Small intestine (tissue), 7 donors: ENCODE data around the gene MOSMO. TPM values are rescaled to one million over a fixed set of nuclear protein-coding genes. Genes with fewer than 3 reads are reported as not detected.

Experiments
- DNase-seq, 2 donors: peaks; one replicate each; pipeline versions ENCODE4 v3.0.0 to v3.0.0-alpha.2; 2013
- FAIRE-seq: peaks from 2 replicates; lab custom pipeline; 2012; peaks lifted over from hg19 to GRCh38; lab: Jason Lieb, UNC
- H3K27ac ChIP-seq, 3 donors: one replicate each; pipeline ENCODE4 v1.5.1; 2013; ENCODE audit warnings: low read length in 2 of 3, mild to moderate bottlenecking in 2 of 3, control low read depth in 1 of 3, inconsistent platforms in 1 of 3, low read depth in 1 of 3, moderate library complexity in 1 of 3
- H3K27me3 ChIP-seq, 3 donors: one replicate each; pipeline ENCODE4 v1.6.1; 2013; ENCODE audit warnings: low read length in 3 of 3, inconsistent platforms in 1 of 3; ENCODE audit not compliant: control insufficient read depth in 3 of 3, insufficient read depth in 3 of 3
- H3K36me3 ChIP-seq, 3 donors: one replicate each; pipeline ENCODE4 v1.6.1; 2013; ENCODE audit warnings: low read length in 3 of 3, inconsistent platforms in 1 of 3, low read depth in 1 of 3, mild to moderate bottlenecking in 1 of 3, moderate library complexity in 1 of 3; ENCODE audit not compliant: control insufficient read depth in 3 of 3, insufficient read depth in 2 of 3
- H3K4me1 ChIP-seq, 3 donors: one replicate each; pipeline ENCODE4 v1.6.1; 2013; ENCODE audit warnings: low read length in 2 of 3, inconsistent platforms in 1 of 3, low read depth in 1 of 3, mild to moderate bottlenecking in 1 of 3, moderate library complexity in 1 of 3; ENCODE audit not compliant: control insufficient read depth in 3 of 3, insufficient read depth in 2 of 3
- H3K4me3 ChIP-seq, 3 donors: one replicate each; pipeline ENCODE4 v1.5.1; 2013; ENCODE audit warnings: low read length in 3 of 3, control low read depth in 1 of 3, inconsistent platforms in 1 of 3, low read depth in 1 of 3, mild to moderate bottlenecking in 1 of 3, moderate library complexity in 1 of 3
- H3K9me3 ChIP-seq, 2 donors: one replicate each; pipeline ENCODE4 v1.6.1; 2013; ENCODE audit warnings: low read depth in 1 of 2, low read length in 1 of 2; ENCODE audit not compliant: control insufficient read depth in 2 of 2, insufficient read depth in 1 of 2
- WGBS, 3 donors: extraction: QIAGEN DNeasy Blood & Tissue Kit; methylation state at CpG; one replicate each; pipeline ENCODE4 v1.1.7; 2013; 5-methylcytosine and 5-hydroxymethylcytosine counted together
- polyA plus RNA-seq, 4 donors: library from polyadenylated mRNA; stranded (reverse) in 3 of 4; unstranded in 1 of 4; fragments of 200-250 nt in 3 of 4; fragments of 120-200 nt in 1 of 4; gene quantifications; one replicate each; pipeline versions ENCODE4 v1.2.1 to v1.2.3, GENCODE V29; 2013
- donor health status: healthy with polysubstance abuse.
- donor health status: control.
- donor health status: control.
- donor health status: Bipolar disorder and iron deficiency.
- donor health status: healthy.

MOSMO gene
- polyA plus RNA-seq, 4 donors = 3.2 to 13.1 (median 6.4) TPM

DNA sequence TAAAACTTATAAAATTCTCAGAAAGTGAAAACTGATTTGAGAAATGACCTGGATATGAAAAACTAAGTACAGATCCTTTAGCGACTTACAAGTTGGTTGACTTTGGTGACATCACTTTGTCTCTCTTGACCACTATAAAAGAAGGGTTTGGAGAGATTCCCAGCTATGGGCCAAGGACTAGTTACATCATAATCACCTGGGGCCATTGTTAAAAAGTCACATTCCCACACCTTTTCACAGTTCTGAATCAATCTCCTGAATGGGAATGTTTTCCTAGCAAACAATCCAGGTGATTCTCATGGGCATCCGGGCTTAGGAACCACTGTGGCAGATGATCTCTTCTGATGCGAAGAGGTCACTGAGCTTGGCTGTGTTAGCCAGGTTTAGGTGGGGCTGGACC is 83.8 kb downstream of the MOSMO start:
- no peak overlapping the region for H3K27ac ChIP-seq
- FAIRE-seq (no peak), DNase-seq (no peak)
- H3K4me3 ChIP-seq = no peak overlapping the region
- H3K27me3 ChIP-seq = peaks cover 0 to 1% (median 0%) of the 10 kb centered on the region in 3 donors
- no peaks in the 10 kb centered on the region for H3K9me3 ChIP-seq
- H3K36me3 ChIP-seq = no peaks in the 10 kb centered on the region
- peaks cover 0 to 2% (median 0%) of the 10 kb centered on the region in 3 donors for H3K4me1 ChIP-seq
- WGBS, 3 donors = 72 to 86% (median 85%) methylated on average over 3 of the region's 3 CpGs

DNA sequence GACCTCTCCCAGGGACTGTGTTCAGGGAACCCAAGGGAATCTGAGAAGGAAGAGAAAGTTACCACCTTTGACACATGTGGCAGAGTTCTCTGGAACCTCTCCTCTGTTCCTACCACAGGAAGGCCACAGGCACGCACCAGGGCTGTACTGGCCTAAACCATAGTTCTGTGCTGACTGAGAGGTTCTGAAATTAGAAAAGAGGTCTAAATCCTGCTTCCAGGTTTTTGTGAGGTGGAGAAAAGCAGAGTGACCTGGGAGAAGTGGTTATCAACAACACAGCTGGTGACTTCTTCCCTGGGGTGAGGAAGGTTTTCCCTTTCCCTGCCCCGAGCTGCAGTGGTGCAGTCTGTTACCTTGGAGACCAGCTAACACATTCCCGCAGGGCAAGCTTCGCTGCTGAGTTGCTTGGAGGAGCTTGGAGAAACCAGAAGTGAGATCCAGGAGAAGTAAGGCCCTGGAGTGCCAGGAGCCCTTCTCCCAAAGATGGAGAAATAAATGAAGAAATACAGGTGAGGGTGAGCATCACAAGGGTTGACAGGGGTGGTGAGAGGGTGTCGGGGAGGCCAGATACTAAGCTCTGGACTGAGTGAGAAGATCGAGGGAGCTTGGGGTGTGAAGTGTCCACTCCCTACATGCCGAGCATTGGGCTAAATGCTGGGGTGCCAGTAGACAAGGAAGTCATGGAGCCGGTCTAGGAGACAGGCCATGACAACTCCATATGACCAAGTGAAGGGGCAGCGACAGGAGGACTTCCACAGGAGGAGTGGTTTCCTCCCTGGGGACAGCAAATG is 84.4 kb downstream of the MOSMO start, which contains the start of gene VWA3A:
TSS of gene VWA3A (plus strand) at position 399 of the 791 bp plus-strand sequence. CDS start at position 496, 97 bp downstream.
- Histone ChIP-seq H3K27me3 (peaks cover 0 to 1% (median 0%) of the 10 kb centered on the region in 3 donors), H3K9me3 (no peaks in the 10 kb centered on the region), H3K4me1 (peaks cover 0 to 2% (median 0%) of the 10 kb centered on the region in 3 donors), H3K27ac (no peak within 1 kb of the TSS), H3K36me3 (no peaks in the 10 kb centered on the region), H3K4me3 (no peak within 1 kb of the TSS)
- DNase-seq (peak in 1 of 2 donors; percentile 68), FAIRE-seq (no peak)
- WGBS, 3 donors = 49 to 52% (median 50%) methylated on average over 9 of the region's 9 CpGs

DNA sequence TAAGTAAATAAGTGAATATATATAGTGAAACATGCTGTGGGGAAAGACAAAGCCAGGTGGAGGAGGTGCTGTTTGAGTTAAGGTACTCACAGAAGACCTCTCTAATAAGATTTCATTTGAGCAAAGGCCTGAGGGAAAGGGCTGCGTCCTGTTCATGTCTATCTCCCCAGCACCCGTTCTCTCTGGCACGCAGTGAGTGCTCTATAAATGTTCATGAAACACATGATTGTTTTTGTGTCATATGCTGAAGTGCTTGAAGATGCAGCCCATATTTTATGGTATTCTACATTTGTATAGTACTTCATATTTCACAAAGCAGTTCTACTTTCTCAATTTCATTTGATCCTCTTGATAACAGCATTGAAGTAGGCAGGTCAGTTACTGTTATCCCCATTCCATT is 85.4 kb downstream of the MOSMO start:
- H3K4me3 ChIP-seq = no peak overlapping the region
- 81 to 91% (median 87%) methylated on average over 3 of the region's 3 CpGs for WGBS, 3 donors
- H3K27me3 ChIP-seq = peaks cover 0 to 1% (median 0%) of the 10 kb centered on the region in 3 donors
- H3K36me3 ChIP-seq = no peaks in the 10 kb centered on the region
- H3K9me3 ChIP-seq = no peaks in the 10 kb centered on the region
- H3K27ac ChIP-seq = no peak overlapping the region
- peaks cover 0 to 2% (median 0%) of the 10 kb centered on the region in 3 donors for H3K4me1 ChIP-seq
- FAIRE-seq (no peak), DNase-seq (no peak)

DNA sequence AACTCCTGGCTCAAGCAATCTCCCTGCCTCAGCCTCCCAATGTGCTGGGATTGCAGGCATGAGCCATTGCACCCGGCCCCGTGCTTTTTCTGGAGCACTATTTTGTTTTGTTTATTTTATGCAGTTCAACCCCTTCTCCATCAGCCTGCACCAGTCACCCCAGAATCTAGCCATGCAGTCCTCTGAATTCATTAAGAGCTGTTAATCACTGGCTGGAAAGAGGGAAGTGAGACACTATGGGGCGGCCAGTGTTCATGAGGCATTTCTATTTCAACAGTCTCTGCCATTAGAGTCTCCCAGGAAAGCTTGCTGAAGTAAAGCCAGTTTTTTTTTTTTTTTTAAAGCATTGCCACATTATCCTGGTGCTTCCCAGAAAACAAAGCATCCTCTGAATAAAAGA is 86.1 kb downstream of the MOSMO start:
- WGBS, 3 donors = 67 to 84% (median 76%) methylated on average over 3 of the region's 3 CpGs
- no peaks in the 10 kb centered on the region for H3K36me3 ChIP-seq
- DNase-seq (no peak), FAIRE-seq (no peak)
- no peak overlapping the region for H3K27ac ChIP-seq
- peaks cover 0 to 1% (median 0%) of the 10 kb centered on the region in 3 donors for H3K27me3 ChIP-seq
- no peaks in the 10 kb centered on the region for H3K9me3 ChIP-seq
- H3K4me3 ChIP-seq = no peak overlapping the region
- peaks cover 0 to 2% (median 0%) of the 10 kb centered on the region in 3 donors for H3K4me1 ChIP-seq

DNA sequence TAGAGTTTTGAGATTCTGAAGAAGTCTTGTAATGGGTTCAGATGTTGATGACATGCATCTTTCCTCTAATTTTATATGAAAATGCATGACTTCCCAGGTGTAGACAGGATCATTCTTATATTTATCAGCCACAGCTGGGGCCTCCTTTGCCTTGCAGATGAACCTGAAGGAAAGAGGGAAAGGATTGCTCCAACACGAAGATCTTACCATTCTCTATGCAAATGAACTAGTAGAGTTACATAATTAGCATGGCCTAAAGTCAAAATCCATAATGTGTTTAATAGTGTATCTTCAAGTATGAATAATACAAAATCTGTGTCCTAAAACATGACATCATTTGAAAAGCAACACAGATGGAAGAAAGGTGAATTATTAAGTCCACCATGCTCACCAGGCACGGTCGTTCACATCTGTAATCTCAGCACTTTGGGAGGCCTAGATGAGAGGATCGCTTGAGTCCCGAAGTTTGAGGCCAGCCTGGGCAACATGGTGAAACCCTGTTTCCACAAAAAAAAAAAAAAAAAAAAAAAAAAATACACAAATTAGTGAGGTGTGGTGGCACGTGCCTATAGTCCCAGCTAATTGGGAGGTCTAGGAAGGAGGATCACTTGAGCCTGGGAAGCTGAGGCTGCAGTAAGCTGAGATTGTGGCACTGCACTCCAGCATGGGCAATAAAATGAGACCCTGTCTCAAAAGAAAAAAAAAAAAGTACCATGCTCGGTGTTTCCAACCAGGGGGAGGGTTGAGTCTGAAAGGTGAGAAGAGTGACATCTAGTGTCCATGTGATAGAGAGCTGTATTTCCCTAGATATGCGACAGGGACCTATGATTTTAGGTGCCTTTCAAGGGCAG is 90.7 kb downstream of the MOSMO start:
- Histone ChIP-seq H3K9me3 (no peaks in the 10 kb centered on the region), H3K27me3 (peaks cover 0 to 1% (median 0%) of the 10 kb centered on the region in 3 donors), H3K36me3 (no peaks in the 10 kb centered on the region), H3K27ac (no peak overlapping the region), H3K4me1 (no peaks in the 10 kb centered on the region), H3K4me3 (no peak overlapping the region)
- DNase-seq (peak; percentile 49 to 59), FAIRE-seq (no peak)
- 41 to 49% (median 42%) methylated on average over 8 of the region's 8 CpGs for WGBS, 3 donors

DNA sequence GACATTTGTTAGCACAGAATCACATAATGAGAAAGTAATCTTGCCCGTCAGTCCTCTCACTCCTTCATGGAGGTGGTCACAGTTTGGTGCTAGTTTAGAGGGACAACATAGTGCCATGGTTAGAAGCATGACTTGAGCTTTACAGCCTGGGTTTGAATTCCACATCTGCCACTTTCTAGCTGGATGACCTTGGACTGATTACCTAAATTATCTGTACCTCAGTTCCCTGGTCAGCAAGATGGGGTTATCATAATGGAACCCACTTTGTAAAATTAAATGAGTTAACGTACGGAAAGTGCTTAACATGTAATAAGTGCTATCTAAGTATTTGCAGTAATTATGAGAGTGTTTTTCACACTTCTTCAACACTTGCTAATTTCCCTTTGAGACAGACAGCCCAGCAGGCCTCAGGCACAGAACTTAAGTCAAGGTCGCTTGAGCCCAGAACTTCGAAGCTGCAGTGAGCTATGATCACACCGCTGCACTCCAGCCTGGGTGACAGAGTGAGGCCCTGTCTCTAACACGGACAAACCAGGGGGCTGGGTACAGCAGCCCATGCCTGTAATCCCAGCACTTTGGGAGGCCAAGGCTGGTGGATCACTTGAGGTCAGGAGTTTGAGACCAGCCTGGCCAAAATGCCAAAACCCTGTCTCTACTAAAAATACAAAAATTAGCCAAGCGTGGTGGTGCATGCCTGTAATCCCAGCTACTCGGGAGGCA is 91.5 kb downstream of the MOSMO start:
- Histone ChIP-seq H3K27ac (no peak overlapping the region), H3K27me3 (peaks cover 0 to 1% (median 0%) of the 10 kb centered on the region in 3 donors), H3K4me1 (no peaks in the 10 kb centered on the region), H3K9me3 (no peaks in the 10 kb centered on the region), H3K36me3 (no peaks in the 10 kb centered on the region), H3K4me3 (no peak overlapping the region)
- no peak for DNase-seq
- 78 to 84% (median 82%) methylated on average over 9 of the region's 9 CpGs for WGBS, 3 donors
- FAIRE-seq = no peak

DNA sequence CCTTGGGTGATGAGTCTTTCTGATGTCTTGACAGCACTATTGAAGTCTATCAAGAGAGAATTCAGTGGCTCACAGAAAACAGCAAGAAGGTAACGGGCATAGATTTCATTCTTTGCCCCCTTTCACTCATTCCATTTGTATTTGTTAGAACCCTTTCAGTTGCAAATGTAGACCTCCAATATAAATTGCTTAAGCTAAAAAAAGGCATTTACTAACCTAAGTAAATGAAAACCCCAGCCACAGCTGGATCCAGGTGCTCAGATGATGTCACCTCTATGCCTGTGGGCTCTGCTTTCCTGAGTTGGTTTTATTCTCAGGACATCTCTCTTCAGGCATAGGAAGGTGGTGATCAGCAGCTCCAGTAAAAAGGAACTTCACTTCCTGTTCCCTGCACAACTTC is 95.5 kb downstream of the MOSMO start:
- DNase-seq (no peak), FAIRE-seq (no peak)
- no peaks in the 10 kb centered on the region for H3K4me1 ChIP-seq
- H3K27me3 ChIP-seq = peaks cover 0 to 11% (median 0%) of the 10 kb centered on the region in 3 donors
- H3K9me3 ChIP-seq = no peaks in the 10 kb centered on the region
- H3K36me3 ChIP-seq = no peaks in the 10 kb centered on the region
- H3K27ac ChIP-seq = no peak overlapping the region
- no peak overlapping the region for H3K4me3 ChIP-seq
- 88 to 95% (median 88%) methylated on average over 1 of the region's 1 CpG for WGBS, 3 donors
